Neural progenitor cell (in vitro differentiated cells): ENCODE data around the gene ACY1. TPM values are rescaled to one million over a fixed set of nuclear protein-coding genes. Genes with fewer than 3 reads are reported as not detected.
"Not testable (repeated sequence)": the region's sequence is repeated elsewhere in the genome, so short reads cannot be mapped to it uniquely, and the experiment has no call there.

Experiments
- DNase-seq: peaks from one replicate; pipeline ENCODE4 v3.0.0-alpha.2; 2016; ENCODE audit warnings: low spot score
- H2AFZ ChIP-seq: fragments of 200-600 bp; sonication (generic); replicated peaks from 2 replicates; pipeline ENCODE4 v1.6.1; 2016; ENCODE audit warnings: antibody characterized with exemption
- H3F3A ChIP-seq: fragments of 200-600 bp; sonication (generic); 2 replicates; pipeline ENCODE4 v1.6.1; 2016; ENCODE audit warnings: antibody characterized with exemption, low read depth
- H3K27ac ChIP-seq: fragments of 200-600 bp; sonication (generic); 2 replicates; pipeline ENCODE4 v1.5.1; 2016; ENCODE audit warnings: mild to moderate bottlenecking
- H3K27me3 ChIP-seq: fragments of 200-600 bp; sonication (generic); 2 replicates; pipeline ENCODE4 v1.6.1; 2016; ENCODE audit warnings: mild to moderate bottlenecking, moderate library complexity
- H3K36me3 ChIP-seq: fragments of 200-600 bp; sonication (generic); 2 replicates; pipeline ENCODE4 v1.5.1; 2016
- H3K4me1 ChIP-seq: fragments of 200-600 bp; sonication (generic); 2 replicates; pipeline ENCODE4 v1.6.1; 2016; ENCODE audit warnings: mixed run types
- H3K4me2 ChIP-seq: fragments of 200-600 bp; sonication (generic); 2 replicates; pipeline ENCODE4 v1.6.1; 2016
- H3K4me3 ChIP-seq: fragments of 200-600 bp; sonication (generic); 2 replicates; pipeline ENCODE4 v1.5.1; 2016
- H3K79me2 ChIP-seq: fragments of 200-600 bp; sonication (generic); 2 replicates; pipeline ENCODE4 v1.6.1; 2016; ENCODE audit warnings: low read depth
- H3K9ac ChIP-seq: fragments of 200-600 bp; sonication (generic); 2 replicates; pipeline ENCODE4 v1.6.1; 2016
- H3K9me3 ChIP-seq: fragments of 200-600 bp; sonication (generic); 2 replicates; pipeline ENCODE4 v1.5.1; 2016; ENCODE audit warnings: low read depth
- H4K20me1 ChIP-seq: fragments of 200-600 bp; sonication (generic); 2 replicates; pipeline ENCODE4 v1.6.1; 2016; ENCODE audit warnings: low read depth
- H3K27ac Mint-ChIP-seq: 3 replicates; pipeline ENCODE4 v1.8.0; 2021; ENCODE audit warnings: mixed read lengths
- H3K27me3 Mint-ChIP-seq: 2 replicates; pipeline ENCODE4 v1.8.0; 2022; ENCODE audit warnings: low read depth, mild to moderate bottlenecking, inconsistent platforms, moderate library complexity, mixed read lengths; ENCODE audit not compliant: insufficient read depth
- H3K36me3 Mint-ChIP-seq: 3 replicates; pipeline ENCODE4 v1.8.0; 2021; ENCODE audit warnings: mixed read lengths
- H3K4me1 Mint-ChIP-seq: 3 replicates; pipeline ENCODE4 v1.8.0; 2021; ENCODE audit warnings: mixed read lengths
- H3K4me3 Mint-ChIP-seq: 3 replicates; pipeline ENCODE4 v1.8.0; 2021; ENCODE audit warnings: mild to moderate bottlenecking, moderate library complexity, mixed read lengths
- H3K9me3 Mint-ChIP-seq: 3 replicates; pipeline ENCODE4 v1.8.0; 2020; ENCODE audit warnings: mixed read lengths
- EZH2 ChIP-seq: fragments of 200-600 bp; sonication (generic); IDR thresholded peaks from 2 replicates; pipeline ENCODE4 v1.6.1; 2017; ENCODE audit warnings: antibody characterized with exemption, mild to moderate bottlenecking, moderate library complexity
- EZH2phosphoT487 ChIP-seq: fragments of 200-600 bp; sonication (generic); IDR thresholded peaks from 2 replicates; pipeline ENCODE4 v1.6.1; 2017; ENCODE audit warnings: antibody characterized with exemption
- total RNA-seq: library from RNA; depleted of rRNA; stranded (reverse); fragments of >200 nt; gene quantifications from 2 replicates; pipeline ENCODE4 v1.2.3, GENCODE V29; 2015; ENCODE audit warnings: low replicate concordance
- TF ChIP-seq, protein P1 (sequence below): fragments of 200-600 bp; sonication (generic); IDR thresholded peaks from 2 replicates; pipeline ENCODE4 v1.5.1; 2017; ENCODE audit warnings: antibody characterized with exemption, mild to moderate bottlenecking

ACY1 gene
- total RNA-seq, 1 donor from 2014 or later, result 17.3 TPM

GRCh38 chr3:52032702-52033408, 49.5 kb downstream of the ACY1 start:
- no peaks in the 10 kb centered on the region for H3K27me3 ChIP-seq
- Mint-ChIP-seq H3K4me1 (peaks cover 19% of the 10 kb centered on the region), H3K9me3 (no peaks in the 10 kb centered on the region), H3K36me3 (no peaks in the 10 kb centered on the region), H3K27ac (no peak overlapping the region), H3K4me3 (no peak overlapping the region), H3K27me3 (peaks cover 14% of the 10 kb centered on the region)
- peaks cover 16% of the 10 kb centered on the region for H3K4me1 ChIP-seq
- H3K4me2 ChIP-seq, result no peak overlapping the region
- no peak overlapping the region for H3K27ac ChIP-seq
- H4K20me1 ChIP-seq, result no peaks in the 10 kb centered on the region
- no peaks in the 10 kb centered on the region for H3K9me3 ChIP-seq
- H3K9ac ChIP-seq, result no peak overlapping the region
- peak overlapping the region; percentile 24 for H2AFZ ChIP-seq
- H3F3A ChIP-seq, result no peaks in the 10 kb centered on the region
- no peak for TF ChIP-seq EZH2phosphoT487
- TF ChIP-seq, protein P1, sequence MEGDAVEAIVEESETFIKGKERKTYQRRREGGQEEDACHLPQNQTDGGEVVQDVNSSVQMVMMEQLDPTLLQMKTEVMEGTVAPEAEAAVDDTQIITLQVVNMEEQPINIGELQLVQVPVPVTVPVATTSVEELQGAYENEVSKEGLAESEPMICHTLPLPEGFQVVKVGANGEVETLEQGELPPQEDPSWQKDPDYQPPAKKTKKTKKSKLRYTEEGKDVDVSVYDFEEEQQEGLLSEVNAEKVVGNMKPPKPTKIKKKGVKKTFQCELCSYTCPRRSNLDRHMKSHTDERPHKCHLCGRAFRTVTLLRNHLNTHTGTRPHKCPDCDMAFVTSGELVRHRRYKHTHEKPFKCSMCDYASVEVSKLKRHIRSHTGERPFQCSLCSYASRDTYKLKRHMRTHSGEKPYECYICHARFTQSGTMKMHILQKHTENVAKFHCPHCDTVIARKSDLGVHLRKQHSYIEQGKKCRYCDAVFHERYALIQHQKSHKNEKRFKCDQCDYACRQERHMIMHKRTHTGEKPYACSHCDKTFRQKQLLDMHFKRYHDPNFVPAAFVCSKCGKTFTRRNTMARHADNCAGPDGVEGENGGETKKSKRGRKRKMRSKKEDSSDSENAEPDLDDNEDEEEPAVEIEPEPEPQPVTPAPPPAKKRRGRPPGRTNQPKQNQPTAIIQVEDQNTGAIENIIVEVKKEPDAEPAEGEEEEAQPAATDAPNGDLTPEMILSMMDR, result no peak
- no peak for TF ChIP-seq EZH2
- DNase-seq, result no peak
- no peak overlapping the region for H3K4me3 ChIP-seq
- H3K79me2 ChIP-seq, result no peaks in the 10 kb centered on the region
- no peaks in the 10 kb centered on the region for H3K36me3 ChIP-seq

DNA sequence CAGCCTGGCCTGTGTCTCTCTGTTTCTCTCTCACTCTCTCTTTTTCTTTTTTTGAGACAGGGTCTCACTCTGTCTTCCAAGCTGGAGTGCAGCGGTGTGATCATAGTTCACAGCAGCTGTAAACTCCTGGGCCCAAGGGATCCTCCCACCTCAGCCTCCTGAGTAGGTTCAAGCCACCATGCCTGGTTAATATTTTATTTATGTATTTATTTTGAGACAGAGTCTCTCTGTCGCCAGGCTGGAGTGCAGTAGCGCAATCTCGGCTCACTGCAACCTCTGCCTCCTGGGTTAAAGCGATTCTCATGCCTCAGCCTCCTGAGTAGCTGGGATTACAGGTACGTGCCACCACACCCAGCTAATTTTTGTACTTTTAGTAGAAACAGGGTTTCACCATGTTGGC, 50.4 kb downstream of the ACY1 start:
- not testable (repeated sequence) for H3K27ac ChIP-seq, DNase-seq, H3K27me3 ChIP-seq, H3K36me3 Mint-ChIP-seq, H3K9ac ChIP-seq, H3K4me3 Mint-ChIP-seq, H3K36me3 ChIP-seq, H3K9me3 Mint-ChIP-seq, H3K4me2 ChIP-seq, H3K79me2 ChIP-seq, H3K9me3 ChIP-seq, H2AFZ ChIP-seq, H4K20me1 ChIP-seq, H3K4me3 ChIP-seq, H3F3A ChIP-seq
- peaks cover 16% of the 10 kb centered on the region for H3K4me1 ChIP-seq
- peak overlapping the region; percentile 82 for H3K27ac Mint-ChIP-seq
- H3K4me1 Mint-ChIP-seq, result peaks cover 19% of the 10 kb centered on the region
- peaks cover 14% of the 10 kb centered on the region for H3K27me3 Mint-ChIP-seq

GRCh38 chr3:52034212-52034611, 50.9 kb downstream of the ACY1 start:
- Histone ChIP-seq H3K4me1 (peaks cover 16% of the 10 kb centered on the region), H3K27me3 (no peaks in the 10 kb centered on the region)
- H3K4me1 Mint-ChIP-seq, result peaks cover 16% of the 10 kb centered on the region

GRCh38 chr3:52034651-52035050, 51.3 kb downstream of the ACY1 start:
- H3K4me2 ChIP-seq, result no peak overlapping the region
- H3K79me2 ChIP-seq, result no peaks in the 10 kb centered on the region
- H3K9me3 ChIP-seq, result no peaks in the 10 kb centered on the region
- H3K27me3 ChIP-seq, result no peaks in the 10 kb centered on the region
- H2AFZ ChIP-seq, result no peak overlapping the region
- H3F3A ChIP-seq, result no peaks in the 10 kb centered on the region
- Mint-ChIP-seq H3K4me3 (no peak overlapping the region), H3K27ac (no peak overlapping the region), H3K9me3 (no peaks in the 10 kb centered on the region), H3K36me3 (no peaks in the 10 kb centered on the region), H3K4me1 (peaks cover 17% of the 10 kb centered on the region), H3K27me3 (peaks cover 14% of the 10 kb centered on the region)
- H3K36me3 ChIP-seq, result no peaks in the 10 kb centered on the region
- no peak overlapping the region for H3K9ac ChIP-seq
- no peak overlapping the region for H3K27ac ChIP-seq
- no peak overlapping the region for H3K4me3 ChIP-seq
- TF ChIP-seq, protein P1, result no peak
- TF ChIP-seq EZH2, result no peak
- TF ChIP-seq EZH2phosphoT487, result no peak
- H3K4me1 ChIP-seq, result peaks cover 17% of the 10 kb centered on the region
- no peaks in the 10 kb centered on the region for H4K20me1 ChIP-seq
- no peak for DNase-seq

More at GRCh38 chr3:52034212-52034611, 50.9 kb downstream of the ACY1 start:
- H3K36me3 Mint-ChIP-seq, result no peaks in the 10 kb centered on the region
- no peak for TF ChIP-seq EZH2
- TF ChIP-seq, protein P1, result no peak
- TF ChIP-seq EZH2phosphoT487, result no peak
- H3K4me3 Mint-ChIP-seq, result no peak overlapping the region
- peak overlapping the region; percentile 42 for H3K27ac Mint-ChIP-seq
- Histone ChIP-seq H3K36me3 (no peaks in the 10 kb centered on the region), H4K20me1 (no peaks in the 10 kb centered on the region), H3K4me3 (no peak overlapping the region), H3K27ac (no peak overlapping the region), H3K4me2 (no peak overlapping the region), H3K79me2 (no peaks in the 10 kb centered on the region), H3K9me3 (no peaks in the 10 kb centered on the region), H2AFZ (no peak overlapping the region), H3F3A (no peaks in the 10 kb centered on the region), H3K9ac (no peak overlapping the region)
- no peaks in the 10 kb centered on the region for H3K9me3 Mint-ChIP-seq
- DNase-seq, result no peak
- peaks cover 14% of the 10 kb centered on the region for H3K27me3 Mint-ChIP-seq
